H1 (cell line): Measurements from ENCODE around the gene PLEKHA3. TPM values are rescaled to one million over a fixed set of nuclear protein-coding genes. Genes with fewer than 3 reads are reported as not detected.

Source experiments
- CTCF ChIA-PET: fragments of 300-600 bp; sonication (Branson Sonifier 250); formaldehyde crosslinking; loops from one replicate; lab custom pipeline; 2021; ENCODE audit not compliant: partially characterized antibody; lab: Charles Lee
- POLR2A ChIA-PET: fragments of 300-600 bp; sonication (Branson Sonifier 250); formaldehyde crosslinking; loops from one replicate; lab custom pipeline; 2021; ENCODE audit warnings: inconsistent platforms; ENCODE audit not compliant: partially characterized antibody; lab: Charles Lee
- DNase-seq, 2 experiments: peaks; one replicate each; pipeline versions ENCODE4 v3.0.0 to v3.0.0-alpha.2; 2010 to 2022; ENCODE audit warnings: low spot score in 2 of 2, low read depth in 1 of 2, mixed read lengths in 1 of 2
- FAIRE-seq: peaks from 2 replicates; lab custom pipeline; 2011; peaks lifted over from hg19 to GRCh38; lab: Jason Lieb, UNC
- H2AFZ ChIP-seq: 2 replicates; pipeline ENCODE4 v1.8.1; 2012; ENCODE audit warnings: low read length, inconsistent platforms
- H2AK5ac ChIP-seq: 2 replicates; pipeline ENCODE4 v1.6.1; 2013; ENCODE audit warnings: low read depth, low read length
- H2BK120ac ChIP-seq: replicated peaks from 2 replicates; pipeline ENCODE3; 2013; ENCODE audit warnings: low read depth, low read length, inconsistent platforms
- H2BK12ac ChIP-seq: 2 replicates; pipeline ENCODE4 v1.6.1; 2013; ENCODE audit warnings: low read depth, low read length
- H2BK15ac ChIP-seq: 2 replicates; pipeline ENCODE4 v1.6.1; 2013; ENCODE audit warnings: low read length
- H2BK20ac ChIP-seq: 2 replicates; pipeline ENCODE4 v1.6.1; 2013; ENCODE audit warnings: low read length
- H2BK5ac ChIP-seq: 2 replicates; pipeline ENCODE4 v1.6.1; 2013; ENCODE audit warnings: low read depth, low read length
- H3K14ac ChIP-seq: 2 replicates; pipeline ENCODE4 v1.6.1; 2013; ENCODE audit warnings: inconsistent platforms; ENCODE audit not compliant: insufficient read length
- H3K18ac ChIP-seq: 2 replicates; pipeline ENCODE4 v1.6.1; 2013; ENCODE audit warnings: low read length; ENCODE audit errors: extremely low read depth
- H3K23ac ChIP-seq: 2 replicates; pipeline ENCODE4 v1.6.1; 2013; ENCODE audit warnings: inconsistent platforms; ENCODE audit not compliant: insufficient read length
- H3K23me2 ChIP-seq: 2 replicates; pipeline ENCODE4 v1.6.1; 2013; ENCODE audit warnings: low read depth, low read length
- H3K27ac ChIP-seq: 2 replicates; pipeline ENCODE4 v1.6.1; 2011; ENCODE audit warnings: low read depth, low read length, inconsistent platforms
- H3K27me3 ChIP-seq, 4 experiments: replicated peaks in 1 of 4; 1 replicate in 1 of 4; 2 replicates in 3 of 4; pipeline versions ENCODE4 v1.6.1 to v1.8.1; 2011 to 2013; ENCODE audit warnings: low read length in 3 of 4, mild to moderate bottlenecking in 3 of 4, inconsistent platforms in 2 of 4, mixed read lengths in 2 of 4, moderate library complexity in 1 of 4; ENCODE audit not compliant: control insufficient read depth in 3 of 4, insufficient read depth in 3 of 4; ENCODE audit errors: extremely low read depth in 1 of 4
- H3K36me3 ChIP-seq, 4 experiments: 2 replicates each; pipeline versions ENCODE4 v1.6.1 to v1.8.1; 2011 to 2013; ENCODE audit warnings: mild to moderate bottlenecking in 4 of 4, low read length in 3 of 4, moderate library complexity in 2 of 4, control low read depth in 1 of 4, inconsistent platforms in 1 of 4; ENCODE audit not compliant: insufficient read depth in 4 of 4, control insufficient read depth in 2 of 4
- H3K4ac ChIP-seq: replicated peaks from 2 replicates; pipeline ENCODE3; 2013; ENCODE audit warnings: low read length, low read depth, mixed read lengths, inconsistent platforms; ENCODE audit not compliant: insufficient read length
- H3K4me1 ChIP-seq, 4 experiments: replicated peaks in 1 of 4; 1 replicate in 1 of 4; 2 replicates in 3 of 4; pipeline versions ENCODE4 v1.6.1 to v1.8.1; 2011 to 2013; ENCODE audit warnings: low read length in 3 of 4, inconsistent platforms in 2 of 4, mixed read lengths in 1 of 4; ENCODE audit not compliant: insufficient read depth in 4 of 4, control insufficient read depth in 3 of 4
- H3K4me2 ChIP-seq, 2 experiments: 2 replicates each; pipeline versions ENCODE4 v1.6.1 to v1.8.1; 2011 to 2013; ENCODE audit warnings: low read depth in 2 of 2, low read length in 2 of 2, control low read depth in 1 of 2, inconsistent platforms in 1 of 2, mild to moderate bottlenecking in 1 of 2; ENCODE audit not compliant: insufficient read depth in 1 of 2
- H3K4me3 ChIP-seq, 4 experiments: fragments of 200-600, 300-600 bp in 1 of 4; sonication (generic), shearing (Covaris generic), sonication (Bioruptor Twin) in 1 of 4; 2 replicates each; pipeline versions ENCODE4 v1.5.1 to v1.8.1; 2011 to 2016; ENCODE audit warnings: low read length in 4 of 4, low read depth in 3 of 4, control low read depth in 2 of 4, inconsistent platforms in 2 of 4, mild to moderate bottlenecking in 2 of 4, mixed read lengths in 1 of 4, moderate library complexity in 1 of 4; ENCODE audit not compliant: insufficient read depth in 2 of 4; ENCODE audit errors: extremely low read depth in 1 of 4
- H3K56ac ChIP-seq: replicated peaks from 2 replicates; pipeline ENCODE3; 2013; ENCODE audit warnings: low read depth, mild to moderate bottlenecking, mixed read lengths, low read length, inconsistent platforms; ENCODE audit not compliant: insufficient read length
- H3K79me1 ChIP-seq: 2 replicates; pipeline ENCODE4 v1.6.1; 2013; ENCODE audit warnings: low read depth, low read length, control low read depth
- H3K79me2 ChIP-seq, 2 experiments: 2 replicates each; pipeline versions ENCODE4 v1.6.1 to v1.8.1; 2012 to 2013; ENCODE audit warnings: low read length in 2 of 2, mild to moderate bottlenecking in 2 of 2, inconsistent platforms in 1 of 2; ENCODE audit not compliant: insufficient read depth in 2 of 2, control insufficient read depth in 1 of 2
- H3K9ac ChIP-seq, 4 experiments: replicated peaks in 1 of 4; 1 replicate in 1 of 4; 2 replicates in 3 of 4; pipeline versions ENCODE4 v1.6.1 to v1.8.1; 2011 to 2013; ENCODE audit warnings: low read depth in 3 of 4, low read length in 3 of 4, control low read depth in 2 of 4, mild to moderate bottlenecking in 2 of 4, moderate library complexity in 2 of 4, inconsistent platforms in 1 of 4; ENCODE audit errors: extremely low read depth in 1 of 4
- H3K9me3 ChIP-seq, 2 experiments: 2 replicates each; pipeline versions ENCODE4 v1.6.1 to v1.8.1; 2012 to 2013; ENCODE audit warnings: mild to moderate bottlenecking in 2 of 2, moderate library complexity in 2 of 2, control low read depth in 1 of 2, inconsistent platforms in 1 of 2, low read depth in 1 of 2, low read length in 1 of 2, mixed read lengths in 1 of 2; ENCODE audit not compliant: insufficient read depth in 2 of 2
- H4K20me1 ChIP-seq, 2 experiments: replicated peaks in 1 of 2; 2 replicates each; pipeline versions ENCODE3 to v1.8.1; 2011 to 2013; ENCODE audit warnings: inconsistent platforms in 2 of 2, low read length in 2 of 2, mild to moderate bottlenecking in 1 of 2; ENCODE audit not compliant: insufficient read depth in 2 of 2, control insufficient read depth in 1 of 2
- H4K5ac ChIP-seq: 2 replicates; pipeline ENCODE4 v1.6.1; 2013; ENCODE audit warnings: low read length, low read depth, mixed read lengths, inconsistent platforms; ENCODE audit not compliant: insufficient read length
- H4K8ac ChIP-seq: 2 replicates; pipeline ENCODE4 v1.8.0; 2013; ENCODE audit warnings: mild to moderate bottlenecking, moderate library complexity, low read length, inconsistent platforms; ENCODE audit not compliant: insufficient read depth; ENCODE audit errors: extremely low read depth
- H4K91ac ChIP-seq: replicated peaks from 2 replicates; pipeline ENCODE3; 2013; ENCODE audit warnings: low read length, mixed read lengths, inconsistent platforms; ENCODE audit not compliant: insufficient read length
- GTF2F1 ChIP-seq: IDR thresholded peaks from 2 replicates; pipeline ENCODE4 v1.6.1; 2012; ENCODE audit warnings: low read depth, low read length, improper control_type of control experiment, borderline replicate concordance
- SIN3A ChIP-seq, 2 experiments: IDR thresholded peaks in 1 of 2; conservative IDR thresholded peaks in 1 of 2; 2 replicates each; pipeline ENCODE4 v1.6.1; 2011 to 2012; ENCODE audit warnings: low read length in 2 of 2, improper control_type of control experiment in 1 of 2, low read depth in 1 of 2, mild to moderate bottlenecking in 1 of 2
- WGBS, 2 experiments: shearing (Covaris generic) in 1 of 2; methylation state at CpG; one replicate each; pipeline versions ENCODE4 v1.1.6 to v1.1.7; 2013 to 2015; ENCODE audit warnings: low lambda C conversion rate in 2 of 2, mixed read lengths in 2 of 2, inconsistent platforms in 1 of 2, low coverage in 1 of 2, missing lambda C conversion rate in 1 of 2; ENCODE audit not compliant: insufficient replicate concordance in 2 of 2, insufficient coverage in 1 of 2, insufficient read length in 1 of 2; ENCODE audit errors: extremely low coverage in 1 of 2, missing lambda C conversion rate in 1 of 2; 5-methylcytosine and 5-hydroxymethylcytosine counted together
- polyA plus RNA-seq, 7 experiments: library from polyadenylated mRNA; depleted of rRNA in 3 of 7; stranded (reverse) in 5 of 7; unstranded in 2 of 7; fragments of >200 nt in 5 of 7; fragments of 200-250 nt in 2 of 7; gene quantifications; 1 replicate in 5 of 7; 2 replicates in 1 of 7; 4 replicates in 1 of 7; pipeline versions ENCODE4 v1.2.1 to v1.2.3, GENCODE V29; 2011 to 2013; ENCODE audit warnings: missing spikeins in 2 of 7, mixed read lengths in 2 of 7
- total RNA-seq: library from RNA; stranded (reverse); fragmentation: NEBNext Ultra II Directional; extraction: Animal tissue kit (Norgen Biotek cat#: 25700); gene quantifications from 2 replicates; pipeline ENCODE4 v1.2.1, GENCODE V29; 2021
- TF ChIP-seq, protein P1 (sequence below): IDR thresholded peaks from 2 replicates; pipeline ENCODE4 v1.6.1; 2012; ENCODE audit warnings: inconsistent platforms

The PLEKHA3 gene
- total and polyA plus RNA-seq, 2 of the 8 experiments (the other 6 are each of a cell fraction or from before 2014, with no cell fraction given) = 1.9 to 20.1 TPM

- Histone ChIP-seq H3K18ac (no peak overlapping the region), H3K9me3 (no peaks in the 10 kb centered on the region), H4K8ac (no peak overlapping the region), H2AFZ (no peak overlapping the region), H2BK15ac (no peak overlapping the region), H3K56ac (no peak overlapping the region), H2BK120ac (no peak overlapping the region), H4K91ac (no peak overlapping the region), H2BK5ac (no peak overlapping the region), H3K79me2 (no peaks in the 10 kb centered on the region), H2BK20ac (no peak overlapping the region), H3K4me2 (no peak overlapping the region), H3K4me1 (no peaks in the 10 kb centered on the region), H3K79me1 (no peaks in the 10 kb centered on the region), H3K27me3 (peaks cover 0 to 1% (median 0%) of the 10 kb centered on the region in 4 experiments; a peak in 1 of 7 replicates), H3K27ac (no peak overlapping the region), H4K5ac (no peak overlapping the region), H3K23me2 (no peaks in the 10 kb centered on the region), H2AK5ac (no peak overlapping the region), H4K20me1 (peaks cover 0 to 1% of the 10 kb centered on the region in 2 experiments), H3K4me3 (no peak overlapping the region), H2BK12ac (no peak overlapping the region), H3K14ac (no peak overlapping the region), H3K36me3 (peaks cover 2 to 33% (median 13%) of the 10 kb centered on the region in 4 experiments; a peak in 7 of 8 replicates), H3K4ac (no peak overlapping the region), H3K9ac (no peak overlapping the region), H3K23ac (no peak overlapping the region)
- no peak for FAIRE-seq
- DNase-seq = no peak
- 85% methylated on average over 4 of the region's 4 CpGs; no CpG with 5 or more reads in 1 of the 2 experiments for WGBS, 2 experiments
- TF ChIP-seq GTF2F1 (no peak), SIN3A (conservative IDR thresholded peaks at IDR 0.05 in 1 of 2, IDR thresholded peaks at IDR 0.05 in 1 of 2; ENCODE audit: low read depth in 1 of 2, low read length in 2 of 2) (no peak)
- TF ChIP-seq, protein P1, sequence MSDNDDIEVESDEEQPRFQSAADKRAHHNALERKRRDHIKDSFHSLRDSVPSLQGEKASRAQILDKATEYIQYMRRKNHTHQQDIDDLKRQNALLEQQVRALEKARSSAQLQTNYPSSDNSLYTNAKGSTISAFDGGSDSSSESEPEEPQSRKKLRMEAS = no peak
- POLR2A ChIA-PET = interaction anchor here (1.1 kb wide), 1 partner anchor 14 kb away, joined by 3 read pairs; no protein-coding TSS in a partner anchor
- CTCF ChIA-PET = interaction anchor here (1.4 kb wide), 1 partner anchor 17 kb away, joined by 3 read pairs; no protein-coding TSS in a partner anchor
Measured at GRCh38 chr2:178496049-178496448, 15.8 kb downstream of the PLEKHA3 start.
